Measurements from ENCODE around the gene CERCAM. TPM values are rescaled to one million over a fixed set of nuclear protein-coding genes. Genes with fewer than 3 reads are reported as not detected.
A peak's percentile ranks its signal among the peaks of the same experiment; 100 is the strongest.

Gene CERCAM
- total and polyA plus RNA-seq, 2 of the 13 experiments (the other 11 are each of a cell fraction or from before 2014, with no cell fraction given): 9.0 to 17.1 TPM

DNA sequence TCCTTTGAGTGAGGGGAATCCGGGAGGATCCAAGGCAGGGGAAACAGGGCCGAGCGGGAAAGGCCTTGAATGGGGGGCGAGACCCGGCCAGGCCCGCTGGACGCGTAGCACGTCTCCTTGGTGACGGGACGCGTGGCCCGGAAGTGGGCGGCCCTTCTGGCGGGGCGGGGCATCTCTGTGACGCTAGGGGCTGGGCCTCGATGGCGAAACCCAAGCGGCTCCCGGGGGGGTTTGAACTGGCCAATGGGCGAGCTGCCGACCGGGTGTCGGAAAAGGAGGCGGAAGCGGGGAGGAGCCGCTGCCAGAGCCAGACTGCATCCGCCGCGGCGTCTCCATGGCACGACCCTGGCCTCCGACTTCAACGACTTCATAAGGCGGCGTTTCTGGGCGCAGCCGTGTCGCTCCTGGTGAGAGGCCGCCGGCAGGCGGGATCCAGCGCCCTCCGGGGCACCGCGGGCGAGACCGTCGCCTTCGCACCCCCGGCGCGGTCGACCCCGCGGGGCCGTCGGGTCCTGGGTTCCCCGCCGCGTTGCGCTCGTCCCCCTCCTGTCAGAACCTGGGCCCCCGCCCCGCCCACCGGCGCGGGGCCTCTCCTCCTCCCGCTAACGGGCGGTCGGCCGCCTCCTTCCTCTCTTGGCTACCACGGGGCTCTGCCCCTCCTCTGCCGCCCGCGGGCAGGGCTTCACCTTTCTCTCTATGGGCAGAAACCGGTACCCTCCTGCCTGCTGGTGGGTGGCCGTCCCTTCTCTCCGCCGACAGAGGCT, 35.4 kb downstream of the CERCAM start, which contains the start of gene ODF2 (continued):
- TF ChIP-seq, protein P1, sequence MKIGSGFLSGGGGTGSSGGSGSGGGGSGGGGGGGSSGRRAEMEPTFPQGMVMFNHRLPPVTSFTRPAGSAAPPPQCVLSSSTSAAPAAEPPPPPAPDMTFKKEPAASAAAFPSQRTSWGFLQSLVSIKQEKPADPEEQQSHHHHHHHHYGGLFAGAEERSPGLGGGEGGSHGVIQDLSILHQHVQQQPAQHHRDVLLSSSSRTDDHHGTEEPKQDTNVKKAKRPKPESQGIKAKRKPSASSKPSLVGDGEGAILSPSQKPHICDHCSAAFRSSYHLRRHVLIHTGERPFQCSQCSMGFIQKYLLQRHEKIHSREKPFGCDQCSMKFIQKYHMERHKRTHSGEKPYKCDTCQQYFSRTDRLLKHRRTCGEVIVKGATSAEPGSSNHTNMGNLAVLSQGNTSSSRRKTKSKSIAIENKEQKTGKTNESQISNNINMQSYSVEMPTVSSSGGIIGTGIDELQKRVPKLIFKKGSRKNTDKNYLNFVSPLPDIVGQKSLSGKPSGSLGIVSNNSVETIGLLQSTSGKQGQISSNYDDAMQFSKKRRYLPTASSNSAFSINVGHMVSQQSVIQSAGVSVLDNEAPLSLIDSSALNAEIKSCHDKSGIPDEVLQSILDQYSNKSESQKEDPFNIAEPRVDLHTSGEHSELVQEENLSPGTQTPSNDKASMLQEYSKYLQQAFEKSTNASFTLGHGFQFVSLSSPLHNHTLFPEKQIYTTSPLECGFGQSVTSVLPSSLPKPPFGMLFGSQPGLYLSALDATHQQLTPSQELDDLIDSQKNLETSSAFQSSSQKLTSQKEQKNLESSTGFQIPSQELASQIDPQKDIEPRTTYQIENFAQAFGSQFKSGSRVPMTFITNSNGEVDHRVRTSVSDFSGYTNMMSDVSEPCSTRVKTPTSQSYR (CRISPR knock-in tag; IDR thresholded peaks at IDR 0.05; ENCODE audit: borderline replicate concordance): no peak
- peak; percentile 63 for TF ChIP-seq GABPA (IDR thresholded peaks at IDR 0.05; ENCODE audit: low read depth, low read length)
- TF ChIP-seq GABPA (CRISPR knock-in tag; IDR thresholded peaks at IDR 0.05; ENCODE audit: low read depth): peak; percentile 88
- peak; percentile 22; the same call in 1 of the 2 replicates for TF ChIP-seq SRF (IDR thresholded peaks at IDR 0.05; ENCODE audit: low read depth, low read length)
- TF ChIP-seq, protein P2, sequence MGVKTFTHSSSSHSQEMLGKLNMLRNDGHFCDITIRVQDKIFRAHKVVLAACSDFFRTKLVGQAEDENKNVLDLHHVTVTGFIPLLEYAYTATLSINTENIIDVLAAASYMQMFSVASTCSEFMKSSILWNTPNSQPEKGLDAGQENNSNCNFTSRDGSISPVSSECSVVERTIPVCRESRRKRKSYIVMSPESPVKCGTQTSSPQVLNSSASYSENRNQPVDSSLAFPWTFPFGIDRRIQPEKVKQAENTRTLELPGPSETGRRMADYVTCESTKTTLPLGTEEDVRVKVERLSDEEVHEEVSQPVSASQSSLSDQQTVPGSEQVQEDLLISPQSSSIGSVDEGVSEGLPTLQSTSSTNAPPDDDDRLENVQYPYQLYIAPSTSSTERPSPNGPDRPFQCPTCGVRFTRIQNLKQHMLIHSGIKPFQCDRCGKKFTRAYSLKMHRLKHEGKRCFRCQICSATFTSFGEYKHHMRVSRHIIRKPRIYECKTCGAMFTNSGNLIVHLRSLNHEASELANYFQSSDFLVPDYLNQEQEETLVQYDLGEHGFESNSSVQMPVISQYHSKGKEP (CRISPR knock-in tag; IDR thresholded peaks at IDR 0.05): 0 out of 2 replicates have a peak, but pooled peaks have one; percentile 13
- no peak for TF ChIP-seq ZFP36L1 (CRISPR knock-in tag; IDR thresholded peaks at IDR 0.05)
- no peak for TF ChIP-seq YEATS2 (CRISPR knock-in tag; IDR thresholded peaks at IDR 0.05; ENCODE audit: borderline replicate concordance)
- no peak for TF ChIP-seq ZKSCAN5 (CRISPR knock-in tag; IDR thresholded peaks at IDR 0.05)
- TF ChIP-seq JARID2 (CRISPR knock-in tag; IDR thresholded peaks at IDR 0.05; ENCODE audit: insufficient replicate concordance): no peak
- TF ChIP-seq NRL (CRISPR knock-in tag; IDR thresholded peaks at IDR 0.05; ENCODE audit: borderline replicate concordance): 0 out of 2 replicates have a peak, but pooled peaks have one; percentile 26
- no peak for TF ChIP-seq ZZZ3 (CRISPR knock-in tag; IDR thresholded peaks at IDR 0.05; ENCODE audit: borderline replicate concordance)
- no peak for TF ChIP-seq FOXP1 (IDR thresholded peaks at IDR 0.05)
- no peak for TF ChIP-seq FOXP1 (CRISPR knock-in tag; IDR thresholded peaks at IDR 0.05)
- no peak for TF ChIP-seq SKI (IDR thresholded peaks at IDR 0.05; ENCODE audit: partially characterized antibody)
- TF ChIP-seq ZMYM2 (CRISPR knock-in tag; IDR thresholded peaks at IDR 0.05): no peak
- no peak for TF ChIP-seq ZNF879 (CRISPR knock-in tag; IDR thresholded peaks at IDR 0.05)
- TF ChIP-seq ZNF839 (CRISPR knock-in tag; IDR thresholded peaks at IDR 0.05; ENCODE audit: borderline replicate concordance): no peak
- TF ChIP-seq ZNF225 (CRISPR knock-in tag; IDR thresholded peaks at IDR 0.05): no peak
- TF ChIP-seq, protein P3, sequence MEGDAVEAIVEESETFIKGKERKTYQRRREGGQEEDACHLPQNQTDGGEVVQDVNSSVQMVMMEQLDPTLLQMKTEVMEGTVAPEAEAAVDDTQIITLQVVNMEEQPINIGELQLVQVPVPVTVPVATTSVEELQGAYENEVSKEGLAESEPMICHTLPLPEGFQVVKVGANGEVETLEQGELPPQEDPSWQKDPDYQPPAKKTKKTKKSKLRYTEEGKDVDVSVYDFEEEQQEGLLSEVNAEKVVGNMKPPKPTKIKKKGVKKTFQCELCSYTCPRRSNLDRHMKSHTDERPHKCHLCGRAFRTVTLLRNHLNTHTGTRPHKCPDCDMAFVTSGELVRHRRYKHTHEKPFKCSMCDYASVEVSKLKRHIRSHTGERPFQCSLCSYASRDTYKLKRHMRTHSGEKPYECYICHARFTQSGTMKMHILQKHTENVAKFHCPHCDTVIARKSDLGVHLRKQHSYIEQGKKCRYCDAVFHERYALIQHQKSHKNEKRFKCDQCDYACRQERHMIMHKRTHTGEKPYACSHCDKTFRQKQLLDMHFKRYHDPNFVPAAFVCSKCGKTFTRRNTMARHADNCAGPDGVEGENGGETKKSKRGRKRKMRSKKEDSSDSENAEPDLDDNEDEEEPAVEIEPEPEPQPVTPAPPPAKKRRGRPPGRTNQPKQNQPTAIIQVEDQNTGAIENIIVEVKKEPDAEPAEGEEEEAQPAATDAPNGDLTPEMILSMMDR (CRISPR knock-in tag; IDR thresholded peaks at IDR 0.05): no peak
- 0 out of 2 replicates have a peak, but pooled peaks have one; percentile 30 for TF ChIP-seq KMT2A (CRISPR knock-in tag; IDR thresholded peaks at IDR 0.05)
- peak; percentile 15; the same call in 1 of the 2 replicates for TF ChIP-seq KDM5A (IDR thresholded peaks at IDR 0.05; ENCODE audit: borderline replicate concordance, low read length)

Data from HepG2 (cell line).